Endothelial cell (in vitro differentiated cells): ENCODE data around the gene CRTC3. TPM values are rescaled to one million over a fixed set of nuclear protein-coding genes. Genes with fewer than 3 reads are reported as not detected.

ENCODE experiments used
- DNase-seq: peaks from one replicate; pipeline ENCODE4 v3.0.0; 2021; ENCODE audit warnings: low spot score
- H3K27ac Mint-ChIP-seq: one replicate; pipeline ENCODE4 v1.8.0; 2021; ENCODE audit warnings: mixed read lengths, inconsistent platforms; ENCODE audit not compliant: unreplicated experiment
- H3K27me3 Mint-ChIP-seq: one replicate; pipeline ENCODE4 v1.8.0; 2021; ENCODE audit warnings: mild to moderate bottlenecking, moderate library complexity, mixed read lengths, inconsistent platforms; ENCODE audit not compliant: unreplicated experiment
- H3K36me3 Mint-ChIP-seq: one replicate; pipeline ENCODE4 v1.8.0; 2021; ENCODE audit warnings: mild to moderate bottlenecking, low read depth, mixed read lengths, inconsistent platforms; ENCODE audit not compliant: unreplicated experiment
- H3K4me1 Mint-ChIP-seq: one replicate; pipeline ENCODE4 v1.8.0; 2021; ENCODE audit warnings: mild to moderate bottlenecking, mixed read lengths, inconsistent platforms; ENCODE audit not compliant: unreplicated experiment
- H3K4me3 Mint-ChIP-seq: one replicate; pipeline ENCODE4 v1.8.0; 2021; ENCODE audit warnings: mild to moderate bottlenecking, mixed read lengths, inconsistent platforms; ENCODE audit not compliant: unreplicated experiment
- H3K9me3 Mint-ChIP-seq: one replicate; pipeline ENCODE4 v1.8.0; 2021; ENCODE audit warnings: mixed read lengths, inconsistent platforms; ENCODE audit not compliant: unreplicated experiment
- total RNA-seq: library from RNA; stranded (reverse); fragmentation: NEBNext Ultra II Directional; extraction: Animal tissue kit (Norgen Biotek cat#: 25700); gene quantifications from one replicate; pipeline ENCODE4 v1.2.1, GENCODE V29; 2021; ENCODE audit not compliant: unreplicated experiment
- TF ChIP-seq, protein P1 (sequence below): fragments of 200-600 bp; sonication (generic); IDR thresholded peaks from one replicate; pipeline ENCODE4 v1.5.0; 2021; ENCODE audit warnings: antibody characterized with exemption; ENCODE audit not compliant: unreplicated experiment

The CRTC3 gene
- total RNA-seq, 1 donor from 2014 or later = 27.1 TPM

DNA sequence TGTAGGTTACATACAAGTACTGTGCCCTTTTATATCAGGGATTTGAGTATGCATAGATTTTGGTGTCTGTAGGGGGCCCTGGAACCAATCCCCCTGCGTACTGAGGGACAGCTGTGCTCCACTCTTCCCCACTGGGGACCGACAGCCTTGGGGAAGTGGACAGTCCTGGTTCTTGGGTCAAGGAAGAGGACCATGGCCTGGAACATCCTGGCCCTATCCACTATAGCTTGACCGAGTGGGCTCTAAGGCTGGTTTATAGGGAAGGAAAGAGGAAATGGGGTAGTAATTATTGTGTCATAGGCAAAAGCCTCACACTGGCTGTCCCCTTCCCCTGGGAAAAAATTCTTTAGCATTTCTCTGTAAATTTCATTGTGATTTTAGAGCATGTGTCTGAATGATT, 49.5 kb downstream of the CRTC3 start:
- no peak overlapping the region for H3K4me3 Mint-ChIP-seq
- no peaks in the 10 kb centered on the region for H3K27me3 Mint-ChIP-seq
- no peaks in the 10 kb centered on the region for H3K36me3 Mint-ChIP-seq
- DNase-seq = no peak
- no peak overlapping the region for H3K27ac Mint-ChIP-seq
- H3K4me1 Mint-ChIP-seq = peaks cover 10% of the 10 kb centered on the region
- TF ChIP-seq, protein P1, sequence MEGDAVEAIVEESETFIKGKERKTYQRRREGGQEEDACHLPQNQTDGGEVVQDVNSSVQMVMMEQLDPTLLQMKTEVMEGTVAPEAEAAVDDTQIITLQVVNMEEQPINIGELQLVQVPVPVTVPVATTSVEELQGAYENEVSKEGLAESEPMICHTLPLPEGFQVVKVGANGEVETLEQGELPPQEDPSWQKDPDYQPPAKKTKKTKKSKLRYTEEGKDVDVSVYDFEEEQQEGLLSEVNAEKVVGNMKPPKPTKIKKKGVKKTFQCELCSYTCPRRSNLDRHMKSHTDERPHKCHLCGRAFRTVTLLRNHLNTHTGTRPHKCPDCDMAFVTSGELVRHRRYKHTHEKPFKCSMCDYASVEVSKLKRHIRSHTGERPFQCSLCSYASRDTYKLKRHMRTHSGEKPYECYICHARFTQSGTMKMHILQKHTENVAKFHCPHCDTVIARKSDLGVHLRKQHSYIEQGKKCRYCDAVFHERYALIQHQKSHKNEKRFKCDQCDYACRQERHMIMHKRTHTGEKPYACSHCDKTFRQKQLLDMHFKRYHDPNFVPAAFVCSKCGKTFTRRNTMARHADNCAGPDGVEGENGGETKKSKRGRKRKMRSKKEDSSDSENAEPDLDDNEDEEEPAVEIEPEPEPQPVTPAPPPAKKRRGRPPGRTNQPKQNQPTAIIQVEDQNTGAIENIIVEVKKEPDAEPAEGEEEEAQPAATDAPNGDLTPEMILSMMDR = no peak
- H3K9me3 Mint-ChIP-seq = no peaks in the 10 kb centered on the region

DNA sequence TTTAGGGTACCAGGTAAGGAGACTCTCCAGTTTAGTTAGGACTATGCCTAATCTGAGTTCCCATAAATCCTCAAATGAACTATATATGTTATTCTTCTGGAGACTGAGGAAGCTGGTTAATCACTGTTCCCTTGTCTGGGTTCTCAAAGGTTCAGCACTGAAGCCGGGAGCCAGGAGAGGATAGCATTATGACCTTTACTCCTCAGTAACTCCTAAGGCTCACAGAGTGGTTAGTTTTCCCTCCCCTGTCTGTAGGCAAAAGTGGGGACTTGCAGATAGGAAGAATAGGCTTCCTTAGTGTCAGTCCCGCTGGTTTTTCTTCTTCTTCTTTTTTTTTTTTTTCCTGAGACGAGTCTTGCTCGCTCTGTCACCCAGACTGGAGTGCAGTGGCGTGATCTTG, 50.4 kb downstream of the CRTC3 start:
- H3K4me3 Mint-ChIP-seq = no peak overlapping the region
- no peaks in the 10 kb centered on the region for H3K27me3 Mint-ChIP-seq
- H3K36me3 Mint-ChIP-seq = no peaks in the 10 kb centered on the region
- H3K27ac Mint-ChIP-seq = no peak overlapping the region
- H3K9me3 Mint-ChIP-seq = no peaks in the 10 kb centered on the region
- DNase-seq = no peak
- TF ChIP-seq, protein P1 = no peak
- peaks cover 10% of the 10 kb centered on the region for H3K4me1 Mint-ChIP-seq

DNA sequence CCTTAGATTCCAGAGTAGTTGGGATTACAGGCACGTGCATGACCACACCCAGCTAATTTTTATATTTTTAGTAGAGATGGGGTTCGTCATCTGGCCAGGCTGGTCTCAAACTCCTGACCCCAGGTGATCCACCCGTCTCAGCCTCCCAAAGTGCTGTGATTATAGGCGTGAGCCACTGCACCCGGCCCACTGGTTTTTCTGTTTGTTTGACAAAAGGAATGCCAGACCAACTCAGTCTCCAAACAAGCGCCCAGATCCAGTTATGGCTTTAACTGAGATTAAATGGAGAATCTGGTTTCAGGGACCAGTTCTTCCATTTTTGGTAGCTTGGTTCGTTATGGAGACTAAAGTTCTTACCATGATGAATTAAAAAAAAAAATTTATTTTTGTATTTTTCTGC, 50.8 kb downstream of the CRTC3 start:
- Mint-ChIP-seq H3K4me1 (peaks cover 10% of the 10 kb centered on the region), H3K27ac (no peak overlapping the region)
- TF ChIP-seq, protein P1 = no peak

DNA sequence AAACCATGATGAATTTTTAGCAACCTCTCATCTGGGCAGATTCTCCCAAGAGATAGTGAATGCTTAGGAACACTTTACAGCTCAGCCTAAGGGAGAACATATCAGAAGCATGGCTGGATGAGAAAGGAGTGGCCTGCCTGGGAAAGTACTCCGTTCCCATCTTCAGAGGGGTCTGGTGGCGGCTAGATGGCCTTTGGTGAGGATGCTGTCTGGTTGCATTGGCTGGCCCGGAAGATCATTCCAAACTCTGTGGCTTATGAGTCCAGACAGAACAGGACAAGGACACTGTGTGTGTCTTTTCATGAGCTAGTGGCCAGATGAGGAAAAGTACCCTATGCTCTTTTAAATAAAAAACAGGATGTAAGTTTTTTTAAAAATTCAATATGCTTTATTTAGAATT, 51.2 kb downstream of the CRTC3 start:
- Mint-ChIP-seq H3K4me3 (no peak overlapping the region), H3K27ac (no peak overlapping the region), H3K9me3 (no peaks in the 10 kb centered on the region), H3K4me1 (peaks cover 10% of the 10 kb centered on the region), H3K27me3 (no peaks in the 10 kb centered on the region), H3K36me3 (no peaks in the 10 kb centered on the region)
- DNase-seq = no peak
- TF ChIP-seq, protein P1 = no peak

More for the DNA sequence above, 50.8 kb downstream of the CRTC3 start:
- Mint-ChIP-seq H3K36me3 (no peaks in the 10 kb centered on the region), H3K27me3 (no peaks in the 10 kb centered on the region), H3K4me3 (no peak overlapping the region), H3K9me3 (no peaks in the 10 kb centered on the region)
- DNase-seq = no peak

DNA sequence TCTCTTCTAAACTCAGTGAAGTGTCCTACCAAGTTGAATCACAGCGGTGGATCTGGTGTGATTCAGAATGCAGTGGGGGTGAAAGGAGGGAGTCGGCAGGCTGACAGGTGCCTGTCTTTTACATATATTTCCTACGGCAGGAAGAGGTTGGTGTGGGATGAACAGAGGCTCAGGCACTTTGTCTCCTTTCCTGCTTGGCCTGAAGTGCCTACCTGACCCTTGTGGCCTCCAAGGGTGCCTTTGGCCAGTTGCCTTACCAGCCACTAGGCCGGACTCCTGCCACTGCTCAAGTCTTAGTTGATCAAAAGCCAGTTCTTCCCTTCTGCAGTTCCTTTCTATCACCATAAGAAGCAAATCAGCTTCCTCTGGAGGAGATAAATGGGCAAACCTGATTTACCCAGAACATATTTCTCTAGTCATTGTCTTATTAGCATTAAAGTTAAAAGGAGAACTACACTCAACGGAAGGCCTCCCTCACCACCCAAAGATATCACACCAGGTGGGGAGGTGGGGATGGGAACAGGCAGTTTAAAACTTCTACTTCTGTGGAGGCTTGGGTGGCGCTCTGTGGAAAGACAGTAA, 52.1 kb downstream of the CRTC3 start:
- Mint-ChIP-seq H3K36me3 (no peaks in the 10 kb centered on the region), H3K27ac (no peak overlapping the region), H3K9me3 (no peaks in the 10 kb centered on the region), H3K4me3 (no peak overlapping the region), H3K4me1 (peaks cover 10% of the 10 kb centered on the region), H3K27me3 (no peaks in the 10 kb centered on the region)
- TF ChIP-seq, protein P1 = no peak
- DNase-seq = no peak
